GM12892 (cell line): ENCODE results near the gene NEUROG1.

Experiments
- POLR2A ChIP-seq: IDR thresholded peaks from 2 replicates; pipeline ENCODE4 v1.6.1; 2011; ENCODE audit warnings: low read depth, low read length, control low read depth
- POLR2AphosphoS5 ChIP-seq: IDR thresholded peaks from 2 replicates; pipeline ENCODE4 v1.6.1; 2011; ENCODE audit warnings: low read depth, low read length, control low read depth
- TAF1 ChIP-seq: IDR thresholded peaks from 2 replicates; pipeline ENCODE4 v1.6.1; 2011; ENCODE audit warnings: low read depth, mild to moderate bottlenecking, control low read depth, low read length, borderline replicate concordance

- TF ChIP-seq POLR2AphosphoS5: no peak
- TF ChIP-seq TAF1: no peak
- no peak for TF ChIP-seq POLR2A
Measured at GRCh38 chr5:135546912-135547311, 11.1 kb upstream of the NEUROG1 start.
